Measurements from ENCODE around the gene SPCS2.

Gene SPCS2

GRCh38 chr11:74948898-74949752 is at the start of gene SPCS2, which contains the start of gene XRRA1:
Gene SPCS2 (plus strand): TSS chr11:74949266. CDS start chr11:74949286, 20 bp downstream.
Gene XRRA1 (minus strand): TSS chr11:74949091. CDS start chr11:74940878, 8,213 bp downstream.
- DNase-seq: peak; percentile 98

GRCh38 chr11:74902342-74902741 is 46.7 kb upstream of the SPCS2 start:
- DNase-seq: no peak

GRCh38 chr11:74905326-74905725 is 43.7 kb upstream of the SPCS2 start:
- DNase-seq: no peak

DNA sequence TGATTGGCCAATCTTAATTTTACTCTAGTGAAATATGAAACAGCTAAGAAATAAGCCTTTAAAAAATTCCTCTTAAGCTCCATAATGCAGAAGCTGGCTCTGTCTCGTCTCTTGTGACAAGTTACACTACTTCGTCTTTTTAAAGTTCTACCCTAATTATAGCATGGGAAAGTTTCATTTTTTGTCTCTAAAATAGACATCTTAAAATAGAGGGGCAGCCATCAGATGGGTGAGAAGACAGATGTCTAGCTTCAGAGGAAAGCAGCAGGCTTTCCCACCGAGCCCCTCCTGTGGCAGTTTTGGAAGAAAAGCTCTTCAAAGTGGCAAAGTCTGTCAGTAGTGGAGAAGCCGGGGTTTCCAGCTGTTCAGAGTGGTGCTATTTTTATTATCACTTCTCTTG is 39.7 kb upstream of the SPCS2 start:
- DNase-seq: no peak

DNA sequence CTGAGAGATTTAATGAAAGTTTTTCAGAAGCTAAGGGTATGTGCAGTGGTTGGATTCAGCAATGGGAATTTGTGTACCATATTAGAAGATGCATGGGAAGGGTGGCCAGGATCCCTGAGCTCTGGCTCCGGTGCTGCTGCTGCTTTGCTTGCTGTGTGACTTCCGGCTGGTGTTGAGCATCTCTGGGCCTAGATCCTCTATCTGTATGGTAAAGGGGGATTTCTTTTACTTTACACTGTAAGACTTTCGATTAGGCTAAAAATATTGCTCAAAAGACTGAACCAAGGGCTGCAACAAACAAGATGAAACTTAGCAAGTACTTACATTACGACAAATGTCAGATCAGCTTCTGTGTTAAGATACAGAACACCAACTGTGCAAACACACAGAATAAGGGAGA is 39.3 kb upstream of the SPCS2 start:
- no peak for DNase-seq

- no peak for DNase-seq
Observed at GRCh38 chr11:74923125-74923524, 25.9 kb upstream of the SPCS2 start.

DNA sequence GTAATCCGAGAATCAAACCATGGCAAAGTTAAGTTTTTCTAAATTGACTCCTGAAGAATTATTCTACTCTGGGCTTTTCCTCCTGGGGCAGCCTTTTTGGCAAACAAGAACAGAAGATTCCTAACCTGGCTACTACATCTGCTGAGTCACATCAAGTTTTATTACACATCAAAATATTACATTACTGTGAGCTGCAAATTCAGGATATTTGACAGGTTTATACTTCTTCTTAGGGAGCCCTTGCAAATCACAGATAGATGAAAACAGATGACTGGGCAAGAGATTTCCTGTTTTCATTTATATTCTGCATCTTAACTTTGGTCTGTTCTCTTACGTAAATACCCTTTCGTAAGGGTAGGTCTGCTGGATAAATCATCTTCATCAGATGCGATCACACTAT is 23.8 kb upstream of the SPCS2 start:
- no peak for DNase-seq

DNA sequence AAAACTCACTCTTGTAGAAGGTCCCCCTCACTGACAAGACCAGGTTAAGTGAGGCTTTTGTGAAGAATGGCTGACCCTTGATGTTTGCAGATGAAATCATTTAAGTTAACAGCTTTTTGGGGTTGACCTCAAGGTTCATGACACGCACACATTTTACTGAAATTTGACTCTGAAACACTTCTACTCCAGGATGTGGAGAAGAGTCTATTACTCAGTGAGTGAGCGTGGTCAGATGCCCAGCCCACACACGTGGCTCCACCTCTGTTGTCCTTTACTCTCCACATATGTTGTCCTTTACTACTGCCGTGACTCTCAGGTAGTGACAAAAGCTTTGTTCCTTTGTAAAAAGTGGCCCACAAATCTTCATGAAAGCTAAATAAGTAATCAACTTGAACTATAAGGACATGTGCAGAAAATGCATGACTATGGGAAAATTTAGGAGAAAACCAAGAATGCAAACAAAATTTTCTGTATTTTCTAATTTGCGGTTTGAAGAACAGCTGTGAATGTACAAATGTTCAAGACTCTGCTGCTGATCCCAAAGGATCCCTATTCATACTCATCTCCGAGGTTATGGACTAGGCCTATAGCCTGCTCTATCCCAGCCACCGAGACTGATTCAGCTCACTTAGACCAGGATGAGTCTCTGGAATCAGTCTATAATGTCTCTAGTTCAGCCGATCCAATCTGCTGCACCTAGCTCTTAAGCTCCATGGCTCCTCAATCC is 22.6 kb upstream of the SPCS2 start:
- no peak for DNase-seq

GRCh38 chr11:74927496-74927895 is 21.6 kb upstream of the SPCS2 start:
- no peak for DNase-seq

DNA sequence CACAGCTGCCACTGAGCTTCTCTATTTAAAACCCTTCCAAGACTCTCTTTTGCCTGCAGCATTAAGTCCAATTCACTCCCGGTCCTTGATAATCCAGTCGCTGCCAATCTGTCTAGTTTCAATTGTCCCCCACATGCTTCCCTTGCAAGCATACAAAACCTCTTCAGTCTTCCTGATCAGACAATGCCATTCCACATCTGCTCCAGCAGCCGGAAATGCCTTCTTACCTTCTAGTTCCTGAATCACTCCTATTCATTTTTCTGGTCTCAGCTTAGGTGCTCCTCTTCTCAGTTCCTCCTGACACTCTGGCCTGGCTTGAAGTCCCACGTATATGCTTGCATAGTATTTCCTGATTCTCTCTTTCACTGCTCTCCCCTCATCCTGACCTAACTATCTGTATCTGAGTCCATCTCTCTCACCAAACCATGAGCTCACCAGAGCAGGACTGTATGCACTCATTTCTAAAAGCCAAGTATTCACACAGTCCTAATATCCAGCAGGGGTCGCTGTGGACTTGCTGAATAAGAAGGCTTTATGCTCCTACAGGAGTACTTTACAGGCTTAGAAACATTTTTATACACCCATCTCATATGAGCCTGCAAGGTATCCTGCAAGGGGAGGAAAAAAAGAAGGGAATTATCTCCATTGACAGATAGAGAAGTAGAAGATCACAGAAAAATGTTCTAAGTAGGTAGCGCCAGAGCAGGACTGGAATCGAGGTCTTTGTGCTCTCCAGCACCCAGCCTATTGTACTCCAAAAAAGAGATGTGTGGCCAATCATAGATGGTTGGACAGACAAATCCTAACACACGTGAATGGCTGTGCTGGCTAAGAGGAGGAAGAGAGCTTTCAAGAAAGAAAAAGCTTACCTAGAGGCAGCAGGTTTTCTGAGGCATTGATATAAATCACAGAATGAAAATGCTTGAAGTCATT is 19.4 kb upstream of the SPCS2 start:
- DNase-seq: peak; percentile 75

DNA sequence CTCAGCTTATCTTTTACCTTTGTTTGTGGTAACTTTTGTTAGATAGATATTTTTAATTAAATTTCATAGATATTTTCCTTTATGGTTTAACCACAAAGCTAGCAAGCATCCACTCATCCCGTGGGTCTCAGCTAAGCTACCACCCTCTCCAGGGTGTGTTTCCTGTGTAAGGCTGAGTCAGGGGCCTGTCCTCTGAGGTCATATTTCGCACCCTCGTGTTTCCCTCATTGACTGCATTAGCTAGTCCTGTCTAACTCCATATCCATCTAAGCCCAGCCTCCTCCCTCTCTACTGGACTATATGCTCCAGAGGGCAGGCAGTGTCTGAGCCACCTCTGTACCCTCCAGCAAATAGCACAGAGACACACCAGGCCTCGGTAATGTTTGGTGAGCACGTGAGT is 16.9 kb upstream of the SPCS2 start:
- no peak for DNase-seq

DNA sequence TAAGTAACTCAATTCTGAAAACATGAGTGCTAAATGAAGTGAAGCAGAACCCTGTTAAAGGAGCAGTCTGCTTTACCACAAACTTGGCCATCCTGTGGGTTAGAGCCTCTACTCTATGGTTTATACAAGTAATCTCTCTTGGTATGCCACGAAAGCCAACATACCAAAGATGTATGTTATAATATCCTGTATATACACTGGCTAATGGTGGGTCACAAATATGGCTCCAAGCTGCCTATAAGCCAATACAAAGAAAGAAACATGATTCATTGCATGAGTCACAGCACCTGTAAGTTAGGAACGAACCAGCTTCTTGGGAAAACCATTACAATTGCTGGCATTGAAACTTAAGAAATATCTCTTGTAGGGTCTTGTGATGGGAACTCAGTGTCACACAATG is 16.3 kb upstream of the SPCS2 start:
- no peak for DNase-seq

DNA sequence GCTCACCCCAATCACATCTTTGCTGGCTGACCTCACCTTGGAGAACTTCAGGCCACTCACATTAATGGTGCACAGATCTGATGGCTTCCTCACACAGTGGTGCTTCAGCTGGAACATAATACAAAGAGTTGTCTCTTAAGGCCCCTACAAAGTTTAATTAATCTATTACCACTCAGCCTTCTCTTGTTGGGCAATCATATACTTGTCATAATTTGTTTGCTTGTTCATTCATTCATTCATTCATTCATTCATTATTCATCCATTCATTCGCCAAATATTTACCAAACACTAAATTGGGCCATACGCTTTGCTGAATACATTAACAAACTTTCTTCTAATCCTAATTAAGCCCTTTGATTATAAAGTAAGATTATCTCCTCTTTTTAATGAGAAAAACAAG is 15.3 kb upstream of the SPCS2 start:
- no peak for DNase-seq

GRCh38 chr11:74935285-74935684 is 13.8 kb upstream of the SPCS2 start:
- no peak for DNase-seq

DNA sequence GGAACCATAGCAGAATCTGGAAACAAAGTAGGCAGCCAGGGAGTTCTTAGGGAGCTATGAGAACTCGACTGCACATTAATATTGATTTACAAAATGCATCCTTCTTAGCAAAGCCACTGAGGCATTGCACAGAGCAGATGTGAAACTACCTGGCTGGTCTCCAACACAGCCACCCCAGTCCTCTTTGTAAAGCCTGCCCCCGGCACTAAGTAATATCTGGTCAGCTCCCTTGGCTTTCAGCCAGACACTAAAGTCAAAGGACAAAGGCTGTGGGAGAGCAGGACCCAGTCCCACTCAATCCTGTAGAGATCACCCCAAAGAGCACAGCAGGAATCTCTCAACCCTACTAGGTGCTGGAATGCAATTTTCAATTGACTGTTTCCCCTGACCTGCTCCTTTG is 13.0 kb upstream of the SPCS2 start:
- DNase-seq: no peak

DNA sequence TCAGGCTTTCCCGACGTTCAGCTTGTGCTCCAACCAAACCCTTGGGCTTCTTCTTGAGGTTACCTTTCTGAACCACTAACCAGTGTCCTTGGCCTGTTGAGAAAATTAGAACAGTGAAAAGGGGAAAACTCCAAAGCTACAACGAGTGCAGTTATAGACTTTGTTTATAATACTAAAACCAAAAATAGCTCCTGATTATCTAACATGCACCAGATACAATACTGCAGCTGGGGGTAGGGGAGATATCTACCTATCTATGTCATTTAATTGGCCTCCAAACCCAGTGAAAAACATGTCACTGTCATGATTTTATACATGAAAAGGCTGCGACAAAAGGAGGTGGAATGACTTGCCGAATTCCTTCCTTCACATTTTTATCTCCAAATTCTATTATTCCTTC is 12.1 kb upstream of the SPCS2 start:
- DNase-seq: no peak

DNA sequence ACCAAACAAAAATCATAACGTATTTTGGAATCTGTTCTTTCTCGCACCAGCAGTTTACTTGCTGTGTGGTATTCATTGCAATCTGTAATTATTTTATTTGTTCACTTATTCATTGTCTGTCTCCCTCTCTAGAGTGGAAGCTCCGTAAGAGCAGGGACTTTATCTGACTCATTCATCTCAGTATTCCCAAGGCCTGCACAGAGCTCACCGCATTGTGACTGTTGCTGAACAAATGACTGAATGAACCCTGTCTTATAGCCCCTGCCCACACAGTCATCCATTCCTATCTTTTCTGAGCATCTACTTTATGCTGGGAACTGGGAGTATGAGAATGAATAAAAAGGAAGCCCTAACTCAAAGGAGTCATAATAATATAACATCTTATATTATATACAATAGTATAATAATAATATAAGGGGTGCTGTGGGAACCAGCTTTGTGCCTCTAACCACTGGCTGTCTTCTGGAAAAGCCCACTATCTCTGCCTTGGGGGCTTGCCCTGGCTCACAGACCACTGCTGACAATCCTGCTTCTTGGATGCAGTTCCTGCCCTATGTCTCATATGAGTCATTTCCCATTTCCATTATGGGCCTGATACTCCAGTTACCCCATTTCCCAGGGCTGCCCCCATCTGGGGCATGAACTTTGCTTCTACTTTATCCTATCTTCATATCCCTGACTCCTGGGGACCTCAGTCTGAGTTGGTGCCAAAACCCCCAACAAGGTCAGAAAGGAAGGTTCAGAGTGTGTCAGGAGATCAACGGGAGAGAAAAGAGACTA is 11.2 kb upstream of the SPCS2 start:
- DNase-seq: no peak

DNA sequence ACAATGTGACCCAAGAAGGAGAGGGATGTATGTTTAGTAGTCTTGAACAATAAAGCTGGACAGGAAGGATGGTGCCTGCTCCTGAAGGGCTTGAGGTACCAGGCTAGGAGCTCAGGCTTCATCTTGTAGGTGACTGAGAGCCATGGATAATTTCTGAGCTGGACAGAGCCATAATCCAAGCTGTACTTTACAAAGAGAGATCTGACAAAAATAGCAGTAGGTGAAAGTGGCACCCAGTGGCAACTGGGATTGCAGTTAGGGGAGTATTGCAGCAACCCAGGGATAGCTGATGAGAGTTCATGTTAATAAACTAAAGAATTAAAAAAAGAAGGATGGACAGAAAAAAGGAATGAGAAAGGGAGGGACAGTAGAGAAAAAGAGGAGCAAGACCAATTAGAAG is 7.6 kb upstream of the SPCS2 start:
- no peak for DNase-seq

DNA sequence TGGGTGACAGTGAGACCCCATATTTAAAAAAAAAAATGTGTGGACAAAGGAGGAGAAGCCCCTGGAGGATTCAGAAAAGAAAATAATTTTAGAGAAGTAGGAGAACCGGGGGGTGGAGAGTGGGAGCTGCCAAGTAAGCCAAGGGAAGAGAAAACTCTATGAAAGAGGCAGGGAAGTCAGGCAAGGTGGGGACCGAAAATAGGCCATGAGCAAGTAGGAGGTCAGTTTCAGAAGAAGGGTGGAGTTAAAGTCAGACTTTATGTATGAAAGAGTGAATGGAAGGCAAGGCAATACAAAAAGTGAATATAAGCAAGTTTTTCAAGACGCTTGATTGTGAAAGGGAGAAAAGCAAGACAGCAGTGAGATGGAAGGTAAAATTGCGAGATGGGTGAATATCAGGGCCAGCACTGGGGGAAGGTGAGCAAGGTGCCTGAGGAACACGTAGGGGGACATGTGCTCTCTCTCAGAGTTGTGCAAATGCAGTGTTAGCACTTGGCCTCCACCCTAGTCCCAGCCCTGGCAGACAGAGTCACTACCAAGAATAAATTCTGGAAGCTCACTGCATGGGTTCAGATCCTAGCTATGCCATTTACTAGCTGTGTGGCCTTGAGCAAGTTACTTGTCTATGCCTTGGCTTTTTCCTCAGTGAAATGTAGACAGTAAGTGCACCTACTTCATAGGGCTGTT is 6.8 kb upstream of the SPCS2 start:
- no peak for DNase-seq

- no peak for DNase-seq
Observed at GRCh38 chr11:74948546-74948897, 544 bp upstream of the SPCS2 start.

- DNase-seq: no peak
Observed at GRCh38 chr11:74949753-74950137, 679 bp downstream of the SPCS2 start.

Data from CD4-positive, alpha-beta T cell treated with Interleukin-10 for 1 hour (primary cell).